ENCODE results near the gene FAM219A.

The FAM219A gene

DNA sequence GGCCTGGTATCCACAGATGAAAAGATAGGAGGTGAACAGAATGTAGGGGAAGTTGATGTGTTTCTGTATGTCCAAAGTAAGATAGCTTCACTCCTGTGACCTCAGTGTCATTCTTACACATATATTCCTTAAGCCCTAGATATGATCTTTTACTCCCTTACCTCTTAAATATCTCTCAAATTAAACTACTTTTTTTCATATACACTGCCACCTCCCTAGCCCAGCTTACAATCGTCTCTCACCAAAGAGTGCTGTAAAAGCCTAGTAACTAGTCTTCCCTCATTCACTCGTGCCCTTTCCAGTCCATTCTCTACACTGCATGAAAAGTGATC lies 5.5 kb upstream of the FAM219A start:
- DNase-seq (ENCODE audit: insufficient read length, low spot score) (no peak), FAIRE-seq (no peak)
- TF ChIP-seq POLR2A (IDR thresholded peaks at IDR 0.05; ENCODE audit: low read depth, low read length) = no peak

- FAIRE-seq = no peak
- peak; percentile 33 for DNase-seq (ENCODE audit: insufficient read length, low spot score)
- TF ChIP-seq POLR2A (IDR thresholded peaks at IDR 0.05; ENCODE audit: low read depth, low read length) = no peak
Measured at GRCh38 chr9:34463098-34463900, 4.9 kb upstream of the FAM219A start.

DNA sequence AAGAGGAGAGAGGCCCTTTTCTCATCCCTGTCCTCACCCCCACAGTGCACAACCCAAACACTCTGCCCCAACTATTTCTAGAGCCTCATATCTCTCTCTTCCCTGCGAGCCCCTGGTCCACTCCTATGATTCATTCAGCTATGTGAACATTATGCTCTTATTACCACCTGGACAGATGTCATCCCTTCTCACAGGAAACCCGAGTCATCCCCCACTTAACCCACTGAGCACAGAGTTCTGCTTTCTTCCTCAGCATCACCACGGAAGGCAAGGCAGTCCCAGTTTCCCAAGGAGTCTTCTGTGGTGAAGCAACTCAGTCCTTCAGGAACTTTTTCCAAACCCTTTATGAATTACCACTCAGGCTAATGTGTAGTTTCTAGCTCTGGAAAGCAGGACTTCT lies 1.6 kb upstream of the FAM219A start:
- no peak for TF ChIP-seq POLR2A (IDR thresholded peaks at IDR 0.05; ENCODE audit: low read depth, low read length)
- DNase-seq (ENCODE audit: insufficient read length, low spot score) (no peak), FAIRE-seq (no peak)

DNA sequence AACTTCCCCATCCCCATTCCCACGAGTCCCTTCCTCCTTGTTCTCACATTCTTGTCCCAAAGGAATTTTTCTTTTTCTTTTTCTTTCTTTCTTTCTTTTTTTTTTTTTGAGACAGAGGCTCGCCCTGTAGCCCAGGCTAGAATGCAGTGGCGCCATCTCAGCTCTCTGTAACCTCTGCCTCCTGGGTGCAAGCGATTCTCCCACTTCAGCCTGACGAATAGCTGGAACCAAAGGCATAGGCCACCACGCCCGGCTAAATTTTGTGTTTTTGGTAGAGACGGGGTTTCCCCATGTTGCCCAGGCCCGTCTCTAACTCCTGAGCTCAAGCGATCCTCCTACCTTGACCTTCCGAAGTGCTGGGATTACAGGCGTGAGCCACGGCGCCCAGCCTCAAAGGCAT lies 986 bp upstream of the FAM219A start:
- FAIRE-seq = no peak
- TF ChIP-seq POLR2A (IDR thresholded peaks at IDR 0.05; ENCODE audit: low read depth, low read length) = no peak
- DNase-seq (ENCODE audit: insufficient read length, low spot score) = no peak

GRCh38 chr9:34458959-34459340 lies 580 bp upstream of the FAM219A start:
- FAIRE-seq (no peak), DNase-seq (ENCODE audit: insufficient read length, low spot score) (no peak)
- TF ChIP-seq POLR2A (IDR thresholded peaks at IDR 0.05; ENCODE audit: low read depth, low read length) = no peak

- FAIRE-seq (no peak), DNase-seq (ENCODE audit: insufficient read length, low spot score) (peak; percentile 52)
- TF ChIP-seq POLR2A (IDR thresholded peaks at IDR 0.05; ENCODE audit: low read depth, low read length) = peak; percentile 55; the same call in 1 of the 2 replicates
Measured at GRCh38 chr9:34457266-34458012, 931 bp downstream of the FAM219A start.

DNA sequence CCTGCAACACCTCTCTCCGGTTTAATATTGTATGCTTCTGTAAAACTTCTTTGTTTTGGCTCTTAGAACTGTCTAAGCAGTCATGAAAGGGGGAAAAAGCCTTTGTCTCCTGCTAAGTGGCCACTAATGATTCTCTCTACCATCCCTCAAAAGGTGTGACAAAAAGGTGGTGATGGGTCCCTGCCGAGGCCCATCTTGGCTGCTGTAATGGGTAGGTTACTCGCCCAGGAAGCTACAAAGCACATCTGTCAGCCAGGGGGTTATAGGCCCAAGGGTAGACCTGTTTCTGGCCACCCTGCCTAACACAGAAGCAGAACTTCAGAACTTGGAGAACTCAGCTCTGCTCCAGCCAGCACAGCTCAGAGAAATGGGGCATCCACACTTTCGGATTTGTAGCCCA lies 1.6 kb downstream of the FAM219A start:
- no peak for FAIRE-seq

GRCh38 chr9:34456151-34456550 lies 2.2 kb downstream of the FAM219A start:
- DNase-seq (ENCODE audit: insufficient read length, low spot score) (no peak), FAIRE-seq (no peak)
- no peak for TF ChIP-seq POLR2A (IDR thresholded peaks at IDR 0.05; ENCODE audit: low read depth, low read length)

More for the DNA sequence above, 1.6 kb downstream of the FAM219A start:
- no peak for DNase-seq (ENCODE audit: insufficient read length, low spot score)
- TF ChIP-seq POLR2A (IDR thresholded peaks at IDR 0.05; ENCODE audit: low read depth, low read length) = no peak

DNA sequence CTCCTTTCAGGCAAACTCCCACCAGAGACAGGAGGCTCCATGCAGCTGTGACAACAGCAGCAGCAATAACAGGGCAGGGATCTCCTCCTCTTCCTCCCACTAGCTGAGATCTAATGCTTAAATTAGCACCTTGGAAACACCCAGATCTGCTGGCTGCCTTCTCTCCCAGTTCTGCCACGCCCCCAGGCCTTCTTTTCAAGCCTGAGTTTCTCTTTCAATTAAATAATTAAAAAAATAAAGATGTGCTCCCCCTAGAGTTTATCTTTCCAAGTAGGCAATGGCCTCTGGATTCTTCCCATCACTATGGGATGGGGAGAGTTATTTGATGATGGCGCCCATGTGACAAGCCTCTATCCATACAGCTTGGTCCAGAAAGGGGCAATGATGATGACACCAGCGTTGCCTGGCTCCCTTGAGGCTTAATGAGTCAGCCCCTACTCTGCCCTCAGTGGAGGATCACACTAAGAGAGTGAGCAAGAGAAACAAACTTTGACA lies 3.8 kb downstream of the FAM219A start:
- DNase-seq (ENCODE audit: insufficient read length, low spot score) (peak; percentile 33), FAIRE-seq (no peak)
- TF ChIP-seq POLR2A (IDR thresholded peaks at IDR 0.05; ENCODE audit: low read depth, low read length) = no peak

- DNase-seq (ENCODE audit: insufficient read length, low spot score) = no peak
- no peak for TF ChIP-seq POLR2A (IDR thresholded peaks at IDR 0.05; ENCODE audit: low read depth, low read length)
- no peak for FAIRE-seq
Measured at GRCh38 chr9:34452568-34452967, 5.8 kb downstream of the FAM219A start.

DNA sequence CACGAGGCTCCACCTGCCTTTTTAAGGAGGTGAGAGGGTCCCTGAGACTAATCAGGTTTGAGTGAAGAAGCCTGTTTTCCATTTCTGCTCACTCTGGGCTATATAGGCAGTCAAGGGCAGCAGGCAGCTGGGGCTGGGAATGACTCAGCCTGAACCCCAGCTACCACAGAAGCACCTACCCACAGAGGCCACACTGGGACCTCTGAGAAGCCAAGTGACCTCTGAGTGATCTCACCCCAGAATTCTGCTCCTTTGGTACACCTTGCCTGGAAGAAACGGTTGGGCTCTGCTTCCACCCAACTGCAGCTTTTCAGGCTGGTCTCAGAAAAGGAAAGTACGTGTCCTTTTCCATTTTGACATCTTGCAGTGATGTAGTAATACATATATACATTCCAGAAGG lies 6.8 kb downstream of the FAM219A start:
- DNase-seq (ENCODE audit: insufficient read length, low spot score) (peak; percentile 55), FAIRE-seq (peak; percentile 73)
- TF ChIP-seq POLR2A (IDR thresholded peaks at IDR 0.05; ENCODE audit: low read depth, low read length) = no peak

- FAIRE-seq (no peak), DNase-seq (ENCODE audit: insufficient read length, low spot score) (no peak)
- no peak for TF ChIP-seq POLR2A (IDR thresholded peaks at IDR 0.05; ENCODE audit: low read depth, low read length)
Measured at GRCh38 chr9:34451135-34451534, 7.2 kb downstream of the FAM219A start.

DNA sequence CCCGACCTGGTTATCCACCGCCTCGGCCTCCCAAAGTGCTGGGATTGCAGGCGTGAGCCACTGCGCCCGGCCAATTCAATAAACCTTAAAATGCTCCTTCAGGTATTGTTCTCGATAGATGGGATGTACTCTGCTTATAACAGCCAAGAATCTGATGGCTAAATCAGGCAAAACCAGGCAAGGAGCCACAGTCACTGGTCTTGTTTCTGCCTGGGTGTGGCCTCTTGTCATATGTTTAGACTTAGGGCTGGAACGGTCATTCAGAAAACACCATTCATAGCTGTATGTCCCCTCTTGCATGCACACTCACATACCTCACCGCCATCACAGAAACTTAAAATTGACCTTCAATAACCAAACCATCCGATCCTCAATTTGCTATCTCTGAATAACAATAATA lies 7.7 kb downstream of the FAM219A start:
- DNase-seq (ENCODE audit: insufficient read length, low spot score) (no peak), FAIRE-seq (no peak)
- no peak for TF ChIP-seq POLR2A (IDR thresholded peaks at IDR 0.05; ENCODE audit: low read depth, low read length)

DNA sequence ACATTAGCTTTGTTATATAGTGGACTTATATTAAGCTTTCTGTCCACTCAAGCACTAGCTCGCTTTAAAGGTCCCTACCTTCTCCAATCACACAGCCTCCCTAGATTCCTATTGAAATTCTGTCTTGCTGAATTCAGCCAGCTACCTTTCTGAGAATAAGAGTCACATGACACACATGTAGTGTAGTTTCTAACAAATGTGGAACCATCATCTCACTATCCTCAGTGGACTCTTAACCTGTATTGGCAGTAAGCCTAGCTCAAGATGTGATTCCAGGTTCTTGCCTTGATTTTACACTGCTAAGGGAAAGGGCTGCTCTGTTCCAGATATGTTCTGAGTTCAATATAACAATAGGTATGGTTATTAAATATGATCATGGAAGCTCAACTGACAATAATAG lies 11.4 kb downstream of the FAM219A start:
- FAIRE-seq = no peak
- no peak for DNase-seq (ENCODE audit: insufficient read length, low spot score)

DNA sequence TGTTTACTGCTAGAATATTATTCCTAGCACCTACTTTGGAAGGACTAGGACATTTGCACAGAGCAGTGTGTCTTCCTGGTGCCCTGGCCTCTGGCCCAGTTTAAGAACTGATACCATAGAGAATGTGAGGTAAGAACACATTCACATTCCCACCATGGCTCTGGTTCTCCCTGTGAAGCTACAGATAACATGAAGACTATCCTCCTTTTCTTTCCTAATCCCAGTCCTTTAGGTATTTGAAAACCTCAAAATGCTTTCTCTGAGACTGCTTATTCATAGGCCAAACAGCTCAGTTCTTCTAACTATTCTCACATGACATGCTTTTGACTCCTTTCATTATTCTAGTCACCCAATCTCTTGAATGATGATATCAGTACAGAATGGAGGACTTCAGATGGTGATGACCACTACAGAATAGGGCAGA lies 11.9 kb downstream of the FAM219A start:
- FAIRE-seq = no peak
- TF ChIP-seq POLR2A (IDR thresholded peaks at IDR 0.05; ENCODE audit: low read depth, low read length) = no peak
- no peak for DNase-seq (ENCODE audit: insufficient read length, low spot score)

More for the DNA sequence above, 11.4 kb downstream of the FAM219A start:
- no peak for TF ChIP-seq POLR2A (IDR thresholded peaks at IDR 0.05; ENCODE audit: low read depth, low read length)

Measured in H54 (cell line).